ENCODE measurements around the gene DHX8.

DHX8 gene

DNA sequence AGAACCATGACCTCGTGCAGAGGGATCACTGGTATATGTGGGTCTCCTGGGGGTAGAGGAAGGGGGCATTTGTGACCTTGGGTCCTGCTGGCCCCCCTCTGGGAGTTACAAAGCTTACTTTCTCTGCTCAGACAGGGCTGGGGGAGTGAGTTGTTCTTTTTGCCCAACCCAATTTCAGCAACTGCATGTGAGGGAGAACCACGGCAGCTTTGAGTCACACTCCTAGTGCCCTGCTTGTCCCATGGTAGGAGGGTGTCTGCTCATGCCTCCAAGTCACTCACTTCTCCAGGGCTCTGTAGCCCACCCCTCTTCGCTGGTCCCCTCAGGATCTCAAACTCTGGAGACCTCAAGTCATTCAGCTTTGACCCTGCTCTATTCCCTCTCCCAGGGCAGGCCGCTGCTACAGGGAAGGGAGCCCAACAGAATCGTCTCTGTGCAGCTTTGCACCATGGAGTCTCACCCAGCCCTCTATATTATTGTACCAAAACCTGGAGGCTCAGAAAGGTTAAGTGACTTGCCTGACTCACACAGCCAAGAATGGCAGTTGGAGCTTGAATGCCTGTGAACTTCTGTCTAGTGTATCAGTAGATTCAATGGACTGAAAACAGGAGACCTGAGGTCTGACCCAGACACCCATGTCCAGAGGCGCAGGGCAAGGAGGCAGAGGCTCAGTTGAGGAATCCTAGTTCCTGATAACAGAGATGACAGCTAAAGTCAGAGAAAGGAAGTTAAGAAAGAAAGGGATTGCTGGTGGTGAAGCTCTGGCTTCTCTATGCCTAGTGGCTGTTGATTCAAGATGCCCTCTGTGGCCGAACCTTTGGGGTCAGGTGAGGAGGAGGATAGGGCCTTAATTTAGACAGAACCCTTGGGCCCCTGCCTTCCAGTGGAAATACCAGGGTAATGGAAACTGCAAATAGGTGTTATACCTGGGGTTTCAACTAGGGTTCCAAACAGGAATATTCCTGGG is 77.0 kb downstream of the DHX8 start:
- no peaks in the 10 kb centered on the region for H4K20me1 ChIP-seq (ENCODE audit: control insufficient read depth, insufficient read depth, low read depth, low read length)
- H3K36me3 ChIP-seq (ENCODE audit: control insufficient read depth, low read length), result no peaks in the 10 kb centered on the region
- no peaks in the 10 kb centered on the region for H3K9me3 ChIP-seq (ENCODE audit: control insufficient read depth, insufficient read depth, low read length)
- no peak overlapping the region for H3K27ac ChIP-seq (ENCODE audit: low read depth, low read length)
- no peaks in the 10 kb centered on the region for H3K4me1 ChIP-seq (ENCODE audit: control insufficient read depth, low read length)
- H3K27me3 ChIP-seq (ENCODE audit: control insufficient read depth, low read length), result peaks cover 28% of the 10 kb centered on the region
- no peaks in the 10 kb centered on the region for H3F3A ChIP-seq (ENCODE audit: control insufficient read depth, insufficient read depth)
- no peak overlapping the region for H3K4me2 ChIP-seq (ENCODE audit: low read length)
- H3K9me2 ChIP-seq (replicated peaks; ENCODE audit: control insufficient read depth, low read length), result no peaks in the 10 kb centered on the region
- H3K79me2 ChIP-seq (ENCODE audit: control insufficient read depth, low read length), result no peaks in the 10 kb centered on the region
- H3K4me3 ChIP-seq (ENCODE audit: low read length), result no peak overlapping the region
- no peak for TF ChIP-seq EZH2phosphoT487 (IDR thresholded peaks at IDR 0.05; ENCODE audit: borderline replicate concordance, low read length)
- TF ChIP-seq, protein P1, sequence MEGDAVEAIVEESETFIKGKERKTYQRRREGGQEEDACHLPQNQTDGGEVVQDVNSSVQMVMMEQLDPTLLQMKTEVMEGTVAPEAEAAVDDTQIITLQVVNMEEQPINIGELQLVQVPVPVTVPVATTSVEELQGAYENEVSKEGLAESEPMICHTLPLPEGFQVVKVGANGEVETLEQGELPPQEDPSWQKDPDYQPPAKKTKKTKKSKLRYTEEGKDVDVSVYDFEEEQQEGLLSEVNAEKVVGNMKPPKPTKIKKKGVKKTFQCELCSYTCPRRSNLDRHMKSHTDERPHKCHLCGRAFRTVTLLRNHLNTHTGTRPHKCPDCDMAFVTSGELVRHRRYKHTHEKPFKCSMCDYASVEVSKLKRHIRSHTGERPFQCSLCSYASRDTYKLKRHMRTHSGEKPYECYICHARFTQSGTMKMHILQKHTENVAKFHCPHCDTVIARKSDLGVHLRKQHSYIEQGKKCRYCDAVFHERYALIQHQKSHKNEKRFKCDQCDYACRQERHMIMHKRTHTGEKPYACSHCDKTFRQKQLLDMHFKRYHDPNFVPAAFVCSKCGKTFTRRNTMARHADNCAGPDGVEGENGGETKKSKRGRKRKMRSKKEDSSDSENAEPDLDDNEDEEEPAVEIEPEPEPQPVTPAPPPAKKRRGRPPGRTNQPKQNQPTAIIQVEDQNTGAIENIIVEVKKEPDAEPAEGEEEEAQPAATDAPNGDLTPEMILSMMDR (IDR thresholded peaks at IDR 0.05; ENCODE audit: low read depth, low read length, poor library complexity, severe bottlenecking), result no peak

DNA sequence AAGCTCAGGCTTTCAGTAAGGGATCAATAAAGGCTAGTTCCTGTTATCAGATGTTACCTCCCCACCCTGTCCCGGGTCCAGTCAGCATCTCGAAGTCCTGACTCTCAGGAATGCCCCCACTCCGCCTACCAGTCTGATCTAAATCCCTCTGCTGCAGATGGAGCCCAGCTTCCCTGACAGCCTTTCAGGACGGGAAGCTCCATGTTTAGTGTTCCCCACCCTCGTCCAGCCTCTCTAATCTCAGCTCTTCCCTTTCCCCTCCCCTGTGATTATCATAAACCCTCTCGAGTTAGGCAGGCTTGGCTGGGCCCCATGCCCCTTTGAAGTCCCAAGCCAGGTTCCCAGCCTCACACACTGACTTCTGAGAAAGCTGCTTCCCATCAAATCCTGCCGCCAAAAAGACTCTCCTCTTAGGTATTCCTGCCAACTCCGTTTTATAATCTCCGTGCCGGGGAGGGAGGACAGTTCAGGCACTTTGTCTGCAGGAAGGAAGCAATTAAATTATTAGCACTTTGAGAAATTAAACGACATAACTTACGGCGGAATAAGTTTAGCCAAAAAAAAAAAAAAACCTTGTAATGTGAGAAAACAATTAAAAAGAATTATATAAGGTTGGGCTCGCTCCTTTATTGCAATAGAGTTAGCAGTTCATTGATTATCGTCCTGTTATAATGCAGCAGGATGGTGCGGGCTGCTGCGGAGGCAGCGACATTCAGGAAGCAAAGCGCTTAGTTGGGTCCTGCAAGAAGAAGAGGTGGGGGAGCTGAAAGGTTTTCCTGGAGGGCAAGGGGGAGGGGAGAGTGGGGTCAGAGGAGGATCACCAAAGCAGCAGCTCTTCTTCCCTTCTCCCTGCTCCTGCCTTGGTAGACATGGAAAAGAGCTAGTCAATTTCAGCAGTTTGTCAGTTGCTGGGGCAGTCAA is 79.2 kb downstream of the DHX8 start:
- Histone ChIP-seq H3K27ac (ENCODE audit: low read depth, low read length) (no peak overlapping the region), H4K20me1 (ENCODE audit: control insufficient read depth, insufficient read depth, low read depth, low read length) (no peaks in the 10 kb centered on the region), H3K4me3 (ENCODE audit: low read length) (no peak overlapping the region), H3K79me2 (ENCODE audit: control insufficient read depth, low read length) (no peaks in the 10 kb centered on the region), H3K27me3 (ENCODE audit: control insufficient read depth, low read length) (peaks cover 26% of the 10 kb centered on the region), H3K4me2 (ENCODE audit: low read length) (no peak overlapping the region), H3F3A (ENCODE audit: control insufficient read depth, insufficient read depth) (no peaks in the 10 kb centered on the region), H3K9me3 (ENCODE audit: control insufficient read depth, insufficient read depth, low read length) (no peaks in the 10 kb centered on the region), H3K9me2 (replicated peaks; ENCODE audit: control insufficient read depth, low read length) (no peaks in the 10 kb centered on the region), H3K36me3 (ENCODE audit: control insufficient read depth, low read length) (no peaks in the 10 kb centered on the region), H3K4me1 (ENCODE audit: control insufficient read depth, low read length) (no peaks in the 10 kb centered on the region)
- TF ChIP-seq, protein P1 (IDR thresholded peaks at IDR 0.05; ENCODE audit: low read depth, low read length, poor library complexity, severe bottlenecking), result no peak
- TF ChIP-seq EZH2phosphoT487 (IDR thresholded peaks at IDR 0.05; ENCODE audit: borderline replicate concordance, low read length), result no peak

DNA sequence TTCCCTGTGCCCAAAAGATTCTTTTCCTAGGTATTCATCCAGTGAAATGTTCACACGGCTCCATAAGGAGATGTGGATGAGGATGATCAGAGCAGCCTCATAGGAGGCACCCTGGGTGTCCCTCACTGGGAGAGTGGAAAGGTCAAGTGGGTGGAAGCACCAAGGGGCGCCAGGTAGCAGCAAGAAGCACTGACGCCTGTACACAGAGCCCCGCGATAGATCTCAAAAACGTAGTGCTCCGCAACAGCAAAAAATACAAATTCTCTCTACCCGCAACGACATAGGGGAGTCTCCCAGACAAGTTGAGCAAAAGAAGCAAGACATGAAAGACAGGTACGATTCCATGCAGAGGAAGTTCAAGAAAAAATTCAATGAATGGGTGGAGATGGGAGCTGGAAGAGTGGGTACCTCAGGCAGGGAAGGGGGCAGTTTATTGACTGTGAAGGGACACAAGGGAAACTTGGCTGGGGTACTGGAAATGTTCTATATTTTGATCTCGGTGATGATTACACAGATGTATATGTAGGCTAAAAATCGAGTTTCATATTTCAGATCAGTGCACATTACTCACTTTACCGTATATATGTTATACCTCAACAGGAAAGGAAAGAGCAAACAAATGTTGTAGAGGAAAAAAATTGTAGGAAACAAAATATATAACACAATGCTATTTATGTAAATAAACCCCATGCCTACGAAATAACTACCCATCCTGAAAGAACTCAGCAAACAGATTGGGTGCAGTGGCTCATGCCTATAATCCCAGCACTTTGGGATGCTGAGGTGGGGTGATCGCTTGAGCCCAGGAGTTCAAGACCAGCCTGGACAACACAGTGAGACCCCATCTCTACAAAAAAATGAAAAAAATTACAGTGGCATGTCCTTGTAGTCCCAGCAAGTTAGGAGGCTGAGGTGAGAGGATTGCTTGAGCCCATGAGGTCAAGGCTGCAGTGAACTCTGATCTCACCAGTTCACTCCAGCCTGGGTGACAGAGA is 80.1 kb downstream of the DHX8 start:
- H3K79me2 ChIP-seq (ENCODE audit: control insufficient read depth, low read length), result no peaks in the 10 kb centered on the region
- no peaks in the 10 kb centered on the region for H3K4me1 ChIP-seq (ENCODE audit: control insufficient read depth, low read length)
- H3K4me2 ChIP-seq (ENCODE audit: low read length), result no peak overlapping the region
- no peak overlapping the region for H3K4me3 ChIP-seq (ENCODE audit: low read length)
- H4K20me1 ChIP-seq (ENCODE audit: control insufficient read depth, insufficient read depth, low read depth, low read length), result no peaks in the 10 kb centered on the region
- H3F3A ChIP-seq (ENCODE audit: control insufficient read depth, insufficient read depth), result no peaks in the 10 kb centered on the region
- peaks cover 26% of the 10 kb centered on the region for H3K27me3 ChIP-seq (ENCODE audit: control insufficient read depth, low read length)
- no peaks in the 10 kb centered on the region for H3K9me3 ChIP-seq (ENCODE audit: control insufficient read depth, insufficient read depth, low read length)
- no peaks in the 10 kb centered on the region for H3K36me3 ChIP-seq (ENCODE audit: control insufficient read depth, low read length)
- TF ChIP-seq, protein P1 (IDR thresholded peaks at IDR 0.05; ENCODE audit: low read depth, low read length, poor library complexity, severe bottlenecking), result no peak
- no peak; the same call in 1 of the 2 replicates for TF ChIP-seq EZH2phosphoT487 (IDR thresholded peaks at IDR 0.05; ENCODE audit: borderline replicate concordance, low read length)
- no peak overlapping the region for H3K27ac ChIP-seq (ENCODE audit: low read depth, low read length)
- no peaks in the 10 kb centered on the region for H3K9me2 ChIP-seq (replicated peaks; ENCODE audit: control insufficient read depth, low read length)
